HL-60/S4 treated with phorbol 12-myristate 13-acetate at 8.2 ng/mL for 4 days and 3 days (cell line): Measurements from ENCODE around the gene SLC13A3.

ENCODE experiments used
- in situ Hi-C: fragments of 300-500 bp; cut with MboI; formaldehyde crosslinking; loops from 2 replicates; pipeline ENCODE4 v1.15.0; 2022; ENCODE audit warnings: low sequenced_read_pairs

The SLC13A3 gene

DNA sequence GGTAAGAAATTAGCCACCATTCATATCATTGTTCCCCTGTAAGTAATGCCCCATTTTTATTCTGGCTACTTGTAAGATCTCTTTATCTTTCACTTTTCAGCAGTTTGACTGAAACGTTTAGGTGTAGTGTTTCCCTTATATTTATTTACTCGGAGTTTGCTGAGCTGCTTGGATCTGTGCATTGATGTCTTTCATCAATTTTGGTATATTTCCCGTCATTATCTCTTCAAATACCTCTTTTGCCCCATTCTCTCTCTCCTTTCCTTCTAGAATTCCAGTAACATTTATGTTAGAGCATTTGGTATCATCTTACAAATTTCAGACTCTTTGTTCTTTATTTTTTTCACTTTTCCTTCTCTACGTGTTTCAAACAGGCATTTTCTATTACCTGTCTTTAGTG, 9.2 kb upstream of the SLC13A3 start:
- in situ Hi-C loops: no loop called here

- in situ Hi-C loops: no loop called here
Observed at GRCh38 chr20:46657618-46658017, 6.4 kb upstream of the SLC13A3 start.

- in situ Hi-C loops: no loop called here
Observed at GRCh38 chr20:46657137-46657536, 5.9 kb upstream of the SLC13A3 start.

DNA sequence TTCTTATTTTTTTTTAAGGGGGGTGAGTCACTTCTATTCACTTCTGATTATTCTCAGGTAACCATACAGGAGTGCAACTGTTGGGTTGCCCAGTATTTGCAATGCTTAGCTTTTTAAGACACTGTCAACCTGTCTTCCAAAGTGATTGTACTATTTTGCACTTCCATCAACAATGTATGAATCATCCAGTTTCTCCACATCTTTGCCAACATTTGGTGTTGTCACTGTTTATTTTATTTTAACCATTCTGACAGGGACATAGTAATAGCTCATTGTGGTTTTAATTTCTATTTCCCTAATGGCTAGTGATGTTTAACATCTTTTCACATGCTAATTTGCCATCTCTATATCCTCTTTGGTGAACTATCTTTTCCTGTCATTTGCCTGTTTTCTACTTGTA, 1.4 kb upstream of the SLC13A3 start:
- in situ Hi-C loops: no loop called here

GRCh38 chr20:46650575-46651090, 626 bp downstream of the SLC13A3 start:
- in situ Hi-C loops: no loop called here

DNA sequence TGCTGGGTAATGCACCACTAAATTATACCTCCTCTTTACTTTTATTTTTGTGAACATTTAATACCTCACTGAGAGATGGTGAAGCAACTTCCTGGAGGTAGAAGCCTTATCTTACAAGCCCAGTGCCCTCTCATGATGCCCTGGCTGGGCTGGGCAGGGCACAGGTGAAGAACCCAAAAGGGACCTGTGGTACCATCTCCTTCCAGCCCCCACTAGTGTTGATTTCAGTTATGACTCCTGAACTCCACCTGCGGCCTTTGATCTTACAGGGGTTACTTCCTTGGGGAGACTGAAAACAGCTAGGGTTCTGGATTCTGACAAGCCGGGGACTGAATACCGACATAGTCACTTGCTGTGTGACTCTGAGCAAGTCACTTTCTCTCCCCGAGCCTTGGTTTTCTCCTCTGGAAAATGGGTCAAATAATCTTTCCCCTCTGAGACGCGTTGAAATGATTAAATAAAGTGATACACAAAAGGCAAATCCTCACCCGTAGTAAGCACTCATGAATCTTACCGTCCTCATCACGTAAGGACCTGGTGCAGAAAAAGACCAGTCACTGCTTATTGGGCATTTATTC, 1.2 kb downstream of the SLC13A3 start:
- in situ Hi-C loops: no loop called here

- in situ Hi-C loops: no loop called here
Observed at GRCh38 chr20:46649650-46649949, 1.7 kb downstream of the SLC13A3 start.

DNA sequence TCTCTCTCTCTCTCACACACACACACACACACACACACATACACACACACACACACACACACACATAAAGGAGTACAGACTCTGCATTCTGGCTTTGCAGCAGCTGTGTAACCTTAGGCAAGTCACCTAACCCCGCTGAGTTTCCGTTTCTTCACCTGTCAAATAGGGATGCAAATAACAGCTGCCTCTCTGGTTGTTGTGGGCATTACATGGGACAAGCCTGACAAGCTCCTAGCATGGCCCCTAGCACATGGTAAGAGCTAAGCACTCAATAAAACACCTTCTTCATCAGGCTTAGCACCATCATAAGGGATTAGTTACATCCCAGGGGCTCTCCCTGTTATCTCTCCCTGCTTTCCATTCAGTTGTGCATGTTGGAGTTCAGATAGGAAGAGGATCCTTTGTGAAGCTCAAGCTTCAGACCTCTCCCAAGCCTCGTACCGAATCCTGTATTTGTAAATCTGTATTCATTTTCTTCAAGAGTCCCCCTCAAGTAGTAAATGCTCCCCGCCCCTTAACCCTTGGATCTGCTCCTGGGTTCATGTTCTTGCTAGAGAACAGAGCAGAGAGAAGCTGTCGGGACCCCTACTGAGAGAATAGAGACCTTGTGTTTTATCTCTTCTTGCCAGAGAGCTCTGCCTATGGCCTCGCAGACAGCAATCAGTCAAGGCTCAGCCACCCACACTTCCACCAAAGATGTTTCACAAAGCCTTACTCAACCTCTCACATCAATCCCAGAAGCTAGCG, 2.2 kb downstream of the SLC13A3 start:
- in situ Hi-C loops: no loop called here

GRCh38 chr20:46647469-46647868, 3.8 kb downstream of the SLC13A3 start:
- in situ Hi-C loops: no loop called here

DNA sequence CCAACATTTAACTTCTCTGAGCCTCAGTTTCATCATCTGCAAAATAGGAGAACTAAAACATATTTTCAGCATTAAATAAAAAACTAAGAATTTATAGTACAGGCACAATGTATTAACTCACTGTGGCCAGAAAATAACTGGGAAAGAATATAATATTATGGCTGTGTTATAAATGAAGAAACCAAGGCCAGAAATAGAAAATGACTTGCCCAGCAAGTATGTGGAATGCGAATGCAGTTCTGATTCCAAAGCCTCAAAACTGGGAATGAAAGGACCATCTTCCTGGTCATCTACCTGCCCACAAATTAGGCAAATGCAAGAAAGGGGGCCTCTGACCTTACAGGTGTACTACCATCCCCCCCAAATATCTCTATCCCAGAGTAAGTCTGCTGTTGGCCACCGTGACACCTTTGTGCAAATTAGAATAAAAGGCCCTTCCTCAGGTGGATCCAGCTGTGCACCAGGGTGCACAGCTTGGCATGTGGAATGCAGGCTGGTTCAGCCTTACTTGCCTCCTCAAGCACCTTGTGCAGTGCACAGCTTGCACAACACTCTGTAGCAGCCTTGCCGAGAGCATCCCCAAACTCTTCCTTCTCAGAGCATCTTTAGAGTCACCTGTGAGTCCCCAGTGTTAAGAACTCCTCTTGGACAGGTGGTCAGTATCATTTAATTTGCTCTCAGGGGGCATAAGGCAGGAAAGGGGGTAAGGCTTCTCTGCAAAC, 4.4 kb downstream of the SLC13A3 start:
- in situ Hi-C loops: no loop called here

DNA sequence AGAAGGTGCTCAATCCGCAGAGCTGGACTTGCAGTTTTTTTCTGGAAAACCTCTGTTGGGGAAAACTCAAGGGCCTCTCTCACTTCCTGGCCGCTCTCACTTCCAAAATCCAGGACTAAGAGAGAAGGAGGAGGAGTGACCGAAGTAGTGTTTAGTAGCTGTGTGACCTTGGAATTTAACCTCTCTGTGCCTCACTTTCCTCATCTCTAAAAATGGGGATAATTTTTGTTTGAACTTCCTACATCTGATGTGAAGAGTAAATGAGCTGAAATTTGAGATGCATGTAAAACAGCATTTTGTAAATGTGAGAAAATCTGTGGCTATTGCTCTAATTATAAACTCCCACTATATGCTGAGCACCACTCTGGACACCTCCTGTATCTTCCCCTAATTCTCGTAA, 5.1 kb downstream of the SLC13A3 start:
- in situ Hi-C loops: no loop called here

- in situ Hi-C loops: no loop called here
Observed at GRCh38 chr20:46644733-46645132, 6.5 kb downstream of the SLC13A3 start.

DNA sequence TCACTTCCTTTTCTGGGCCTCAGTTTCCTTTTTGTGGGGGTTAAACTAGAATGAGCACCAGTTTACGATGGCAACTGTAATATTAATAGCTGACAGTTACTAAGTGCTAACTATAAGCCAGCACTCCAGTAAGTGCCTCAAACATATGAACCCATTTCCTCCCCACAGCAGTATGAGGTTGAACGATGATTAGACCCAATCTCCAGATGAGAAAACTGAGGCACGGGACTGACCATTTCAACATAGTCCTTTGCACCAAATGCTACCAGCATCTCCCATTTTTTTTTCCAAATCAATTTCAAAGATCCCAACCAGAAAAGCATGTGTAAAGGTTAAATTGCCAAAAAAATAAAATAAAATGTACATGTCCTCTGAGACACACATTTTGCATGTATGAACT, 7.1 kb downstream of the SLC13A3 start:
- in situ Hi-C loops: no loop called here

DNA sequence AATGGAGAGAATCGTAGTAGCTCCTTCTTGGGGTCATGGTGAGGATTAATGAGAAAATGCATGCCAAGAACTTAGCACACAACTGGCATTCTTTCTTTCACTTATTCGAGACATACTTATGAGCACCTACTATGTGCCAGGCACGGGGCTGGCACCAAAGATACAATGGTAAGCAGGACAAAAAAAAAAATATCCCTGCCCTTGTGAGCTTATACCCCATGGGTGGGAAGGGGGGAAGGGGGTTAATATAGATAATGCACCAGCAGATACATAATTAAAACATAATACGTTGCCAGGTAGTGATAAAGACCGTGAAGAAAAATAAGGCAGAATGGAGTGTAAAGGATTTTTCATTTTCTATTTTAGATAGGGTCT, 8.3 kb downstream of the SLC13A3 start:
- in situ Hi-C loops: no loop called here

GRCh38 chr20:46642265-46642968, 8.8 kb downstream of the SLC13A3 start:
- in situ Hi-C loops: no loop called here

GRCh38 chr20:46641424-46641823, 9.8 kb downstream of the SLC13A3 start:
- in situ Hi-C loops: no loop called here

DNA sequence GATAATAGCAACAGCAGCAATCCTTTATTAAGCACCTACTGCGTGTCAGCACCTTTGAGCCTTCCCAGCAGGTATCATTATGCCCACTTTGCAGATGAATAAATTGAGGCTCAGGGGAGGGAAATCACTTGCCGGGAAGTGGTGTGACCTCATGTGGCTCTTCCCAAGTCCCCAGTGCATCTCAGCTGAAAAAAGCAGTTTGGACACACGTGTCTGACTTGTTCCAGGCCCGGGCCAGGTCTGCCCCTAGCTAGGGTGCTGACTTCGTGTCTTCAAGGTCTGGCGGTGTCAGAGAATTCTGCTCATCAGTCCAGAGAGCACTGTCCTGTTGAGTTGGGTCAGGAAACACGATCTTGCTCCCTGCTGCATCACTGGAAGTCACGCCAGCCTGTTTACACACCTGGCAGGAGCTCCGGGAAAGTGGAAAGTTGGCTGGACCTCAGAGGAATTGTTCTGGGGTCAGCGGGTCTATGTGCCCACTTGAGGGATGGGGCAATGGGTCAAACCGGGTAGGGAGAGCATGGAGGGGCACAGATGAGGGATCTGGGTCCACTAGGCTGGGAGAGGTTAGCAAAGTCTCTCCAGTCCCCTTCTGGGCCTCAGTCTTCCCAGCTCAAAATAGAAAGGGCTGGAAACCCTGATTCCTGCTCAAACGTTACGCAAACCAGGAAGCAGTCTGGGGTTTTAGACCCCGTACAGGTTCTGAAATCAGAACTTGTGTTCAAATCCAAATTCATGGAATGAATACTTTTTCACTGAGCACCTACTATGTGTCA, 10.5 kb downstream of the SLC13A3 start:
- in situ Hi-C loops: no loop called here

DNA sequence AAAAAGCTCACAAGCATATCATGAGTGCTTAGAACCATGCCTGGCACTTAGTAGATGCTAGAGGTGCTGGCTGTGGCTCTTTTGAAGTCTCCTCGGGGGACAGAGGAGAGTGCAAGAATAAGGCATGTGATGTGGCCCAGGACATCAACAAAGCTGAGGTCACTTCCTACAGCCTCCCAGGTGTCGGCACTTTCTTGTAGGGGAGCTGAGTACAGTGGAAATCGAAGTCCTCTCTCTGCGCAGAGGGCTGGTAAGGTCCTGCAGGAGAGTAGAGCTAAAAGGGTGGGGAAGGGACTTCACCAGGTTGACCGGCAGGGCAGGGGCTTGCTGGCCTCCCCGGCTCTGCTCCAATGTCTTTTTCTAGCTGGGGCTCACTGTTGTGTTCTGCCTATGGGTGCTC, 11.2 kb downstream of the SLC13A3 start:
- in situ Hi-C loops: no loop called here

- in situ Hi-C loops: no loop called here
Observed at GRCh38 chr20:46639587-46639986, 11.7 kb downstream of the SLC13A3 start.

DNA sequence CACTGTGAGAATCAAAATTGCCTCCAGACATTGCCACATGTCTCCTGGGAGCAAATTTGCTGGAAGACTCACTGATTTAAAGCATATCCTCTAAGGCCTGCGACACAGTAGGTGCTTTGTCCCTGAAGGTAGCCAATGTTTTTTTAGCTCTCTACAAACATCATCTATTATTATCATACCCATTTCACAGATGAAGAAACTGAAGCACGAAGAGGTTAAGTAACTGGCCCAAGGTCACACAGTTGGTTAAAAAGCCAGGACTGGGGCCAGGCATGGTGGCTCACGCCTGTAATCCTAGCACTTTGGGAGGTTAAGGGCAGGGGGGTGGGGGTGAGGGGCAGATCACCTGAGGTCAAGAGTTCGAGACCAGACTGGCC, 12.4 kb downstream of the SLC13A3 start:
- in situ Hi-C loops: no loop called here
